Measurements from ENCODE around the gene CPD.
"Not testable (repeated sequence)": the region's sequence is repeated elsewhere in the genome, so short reads cannot be mapped to it uniquely, and the experiment has no call there.

CPD gene

GRCh38 chr17:30381340-30381659, 2.6 kb downstream of the CPD start:
- DNase-seq: no peak

GRCh38 chr17:30382345-30382744, 3.6 kb downstream of the CPD start:
- DNase-seq: no peak

GRCh38 chr17:30388321-30389179, 9.8 kb downstream of the CPD start:
- no peak for DNase-seq

GRCh38 chr17:30389756-30390300, 11.1 kb downstream of the CPD start:
- no peak for DNase-seq

GRCh38 chr17:30391534-30391933, 12.8 kb downstream of the CPD start:
- DNase-seq: no peak

- DNase-seq: no peak
These were observed 14.8 kb downstream of the CPD start for GRCh38 chr17:30393491-30393890.

- no peak for DNase-seq
These were observed 15.5 kb downstream of the CPD start for GRCh38 chr17:30393911-30394867.

- DNase-seq: no peak
These were observed 16.8 kb downstream of the CPD start for GRCh38 chr17:30395398-30396022.

GRCh38 chr17:30396129-30396528, 17.4 kb downstream of the CPD start:
- no peak for DNase-seq

GRCh38 chr17:30396612-30397011, 17.9 kb downstream of the CPD start:
- DNase-seq: no peak

GRCh38 chr17:30398328-30399041, 19.8 kb downstream of the CPD start:
- no peak for DNase-seq

GRCh38 chr17:30401097-30401496, 22.4 kb downstream of the CPD start:
- DNase-seq: no peak

- DNase-seq: no peak
These were observed 26.4 kb downstream of the CPD start for GRCh38 chr17:30405161-30405560.

- DNase-seq: not testable (repeated sequence)
These were observed 31.9 kb downstream of the CPD start for GRCh38 chr17:30410627-30411026.

GRCh38 chr17:30412008-30412496, 33.3 kb downstream of the CPD start:
- not testable (repeated sequence) for DNase-seq

GRCh38 chr17:30413109-30413508, 34.4 kb downstream of the CPD start:
- DNase-seq: no peak

- DNase-seq: no peak
These were observed 35.8 kb downstream of the CPD start for GRCh38 chr17:30414486-30414885.

- no peak for DNase-seq
These were observed 36.8 kb downstream of the CPD start for GRCh38 chr17:30415491-30415890.

GRCh38 chr17:30418070-30418469, 39.3 kb downstream of the CPD start:
- not testable (repeated sequence) for DNase-seq

- DNase-seq: no peak
These were observed 42.9 kb downstream of the CPD start for GRCh38 chr17:30421592-30421991.

GRCh38 chr17:30422171-30422570, 43.4 kb downstream of the CPD start:
- no peak for DNase-seq
